Lower leg skin (tissue), 4 donors: ENCODE data around the gene IL22. TPM values are rescaled to one million over a fixed set of nuclear protein-coding genes. Genes with fewer than 3 reads are reported as not detected.

Experiments
- DNase-seq, 2 donors: peaks; one replicate each; pipeline ENCODE4 v3.0.0-alpha.2; 2019; ENCODE audit warnings: low spot score in 2 of 2
- H3K4me3 ChIP-seq: fragments of 200-600 bp; sonication (generic); 2 replicates; pipeline ENCODE4 v1.5.1; 2017; ENCODE audit warnings: mild to moderate bottlenecking, low read depth; ENCODE audit not compliant: poor library complexity, severe bottlenecking
- CTCF ChIP-seq, 3 donors: fragments of 450-650 bp; IDR thresholded peaks; one replicate each; pipeline ENCODE4 v1.5.1; 2016; ENCODE audit warnings: antibody characterized with exemption in 3 of 3, mild to moderate bottlenecking in 3 of 3, moderate library complexity in 2 of 3
- POLR2A ChIP-seq, 2 donors: fragments of 450-650 bp; IDR thresholded peaks; one replicate each; pipeline ENCODE4 v1.6.1; 2016 to 2017; ENCODE audit warnings: antibody characterized with exemption in 2 of 2, mild to moderate bottlenecking in 1 of 2, moderate library complexity in 1 of 2
- WGBS, 2 donors: methylation state at CpG; one replicate each; pipeline ENCODE4 v1.1.5; 2018; 5-methylcytosine and 5-hydroxymethylcytosine counted together
- intact Hi-C: fragments of 100-400 bp; cut with DNase I; formaldehyde crosslinking; loops from one replicate; pipeline ENCODE4 v1.15.0; 2023; ENCODE audit warnings: low total_unique reads
- total RNA-seq, 4 donors: library from RNA; depleted of rRNA; stranded (reverse); fragments of >200 nt; gene quantifications; one replicate each; pipeline ENCODE4 v1.1.0, GENCODE V29; 2016

Gene IL22
- total RNA-seq, 4 donors from 2014 or later: not detected

GRCh38 chr12:68271346-68271745, 17.9 kb upstream of the IL22 start:
- TF ChIP-seq CTCF (IDR thresholded peaks at IDR 0.05) (no peak), POLR2A (IDR thresholded peaks at IDR 0.05) (no peak)
- no peak overlapping the region for H3K4me3 ChIP-seq
- intact Hi-C loops: no loop called here
- DNase-seq: no peak
- WGBS, 2 donors: 71 to 72% methylated on average over 8 of the region's 8 CpGs

GRCh38 chr12:68270358-68270757, 17.0 kb upstream of the IL22 start:
- DNase-seq: no peak
- intact Hi-C loops: no loop called here
- TF ChIP-seq CTCF (IDR thresholded peaks at IDR 0.05) (no peak), POLR2A (IDR thresholded peaks at IDR 0.05) (no peak)
- H3K4me3 ChIP-seq: no peak overlapping the region
- 74 to 82% methylated on average over 3 of the region's 3 CpGs for WGBS, 2 donors

- no peak for DNase-seq
- no peak overlapping the region for H3K4me3 ChIP-seq
- intact Hi-C loops: no loop called here
- 93 to 98% methylated on average over 2 of the region's 2 CpGs for WGBS, 2 donors
- TF ChIP-seq CTCF (IDR thresholded peaks at IDR 0.05) (no peak), POLR2A (IDR thresholded peaks at IDR 0.05) (no peak)
Observed at GRCh38 chr12:68269779-68270178, 16.4 kb upstream of the IL22 start.

- H3K4me3 ChIP-seq: no peak overlapping the region
- TF ChIP-seq CTCF (IDR thresholded peaks at IDR 0.05): no peak
- intact Hi-C loops: no loop called here
- DNase-seq: no peak
Observed at GRCh38 chr12:68268967-68269366, 15.6 kb upstream of the IL22 start.

GRCh38 chr12:68267892-68268396, 14.5 kb upstream of the IL22 start:
- WGBS, 2 donors: 78 to 83% methylated on average over 6 of the region's 6 CpGs
- H3K4me3 ChIP-seq: no peak overlapping the region
- intact Hi-C loops: no loop called here
- DNase-seq: no peak
- no peak for TF ChIP-seq POLR2A (IDR thresholded peaks at IDR 0.05)
- TF ChIP-seq CTCF (IDR thresholded peaks at IDR 0.05): no peak

GRCh38 chr12:68264857-68265256, 11.5 kb upstream of the IL22 start:
- intact Hi-C loops: no loop called here
- DNase-seq: no peak
- WGBS, 2 donors: 92 to 94% methylated on average over 2 of the region's 2 CpGs
- H3K4me3 ChIP-seq: no peak overlapping the region
- TF ChIP-seq CTCF (IDR thresholded peaks at IDR 0.05) (no peak), POLR2A (IDR thresholded peaks at IDR 0.05) (no peak)
